ENCODE measurements around the gene ZNF429. TPM values are rescaled to one million over a fixed set of nuclear protein-coding genes. Genes with fewer than 3 reads are reported as not detected.

Gene ZNF429
- total RNA-seq, 1 donor: 4.3 TPM

- DNase-seq (ENCODE audit: low read depth): no peak
- H3K4me3 ChIP-seq (ENCODE audit: low read depth, low read length): no peak overlapping the region
- TF ChIP-seq CTCF (IDR thresholded peaks at IDR 0.05; ENCODE audit: insufficient read depth, low read depth, low read length): no peak
Measured at GRCh38 chr19:21581646-21582240, 76.3 kb downstream of the ZNF429 start.

DNA sequence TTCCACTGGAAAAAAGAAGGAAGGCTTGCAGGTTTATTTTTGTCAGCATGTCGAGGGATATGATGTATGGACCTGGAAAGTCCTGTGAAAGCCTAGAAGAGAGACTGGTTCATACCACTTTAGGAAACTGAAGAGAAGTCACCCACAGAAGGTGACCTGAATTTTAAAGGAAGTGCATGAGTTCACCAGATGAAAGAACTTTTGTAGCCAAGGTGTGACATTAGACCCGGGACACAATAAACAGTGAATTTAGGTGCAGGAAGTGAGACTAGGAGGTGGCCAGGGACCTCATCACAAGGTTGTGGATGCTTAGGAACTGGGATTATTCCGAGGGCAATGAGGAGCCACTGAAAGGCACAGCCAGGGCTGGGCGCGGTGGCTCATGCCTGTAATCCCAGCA lies 79.1 kb downstream of the ZNF429 start:
- no peak for TF ChIP-seq CTCF (IDR thresholded peaks at IDR 0.05; ENCODE audit: insufficient read depth, low read depth, low read length)
- H3K4me3 ChIP-seq (ENCODE audit: low read depth, low read length): no peak overlapping the region
- no peak for DNase-seq (ENCODE audit: low read depth)

- no peak overlapping the region for H3K4me3 ChIP-seq (ENCODE audit: low read depth, low read length)
- DNase-seq (ENCODE audit: low read depth): no peak
- TF ChIP-seq CTCF (IDR thresholded peaks at IDR 0.05; ENCODE audit: insufficient read depth, low read depth, low read length): no peak
Measured at GRCh38 chr19:21585281-21585890, 80.0 kb downstream of the ZNF429 start.

DNA sequence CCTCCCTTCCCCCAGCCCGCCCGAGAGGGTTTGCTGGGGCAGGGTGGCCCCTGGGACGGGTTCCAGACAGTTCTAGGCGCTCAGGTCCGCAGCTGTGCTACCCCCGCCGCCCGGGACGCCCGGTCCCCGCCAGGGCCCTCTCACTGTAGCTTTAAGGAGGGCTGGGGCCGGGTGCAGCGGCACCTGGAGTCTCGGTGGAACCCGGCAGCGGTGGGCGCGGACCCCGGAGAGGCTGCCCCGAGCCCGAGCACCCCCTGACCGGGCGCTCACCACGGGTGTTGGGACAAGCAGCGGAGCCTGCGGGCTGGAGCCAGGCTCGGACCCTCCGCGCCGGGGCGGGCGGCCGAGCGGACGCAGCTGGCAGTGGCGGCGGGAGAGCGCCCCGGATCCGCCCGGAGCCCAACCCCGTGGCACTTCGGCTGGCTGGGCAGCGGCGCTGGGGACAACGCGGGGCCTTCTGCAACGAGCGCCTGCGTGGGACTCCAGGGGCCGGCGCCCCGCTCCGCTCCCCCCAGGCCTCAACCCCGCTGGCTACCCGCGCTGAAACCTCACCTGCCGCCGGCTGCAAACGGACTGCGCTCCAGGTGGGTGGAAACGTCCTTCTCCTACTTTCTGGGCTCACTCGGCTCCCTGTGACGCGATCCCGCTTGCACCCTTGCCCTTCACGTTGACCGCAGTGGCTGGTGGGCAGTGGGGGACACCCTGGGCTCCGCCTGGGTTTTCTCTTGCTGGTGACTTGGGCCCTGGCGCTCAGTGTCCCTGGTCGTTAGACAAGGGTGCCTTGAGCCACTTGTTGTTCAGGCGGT lies 81.1 kb downstream of the ZNF429 start:
- no peak for TF ChIP-seq CTCF (IDR thresholded peaks at IDR 0.05; ENCODE audit: insufficient read depth, low read depth, low read length)
- DNase-seq (ENCODE audit: low read depth): no peak
- peak overlapping the region; percentile 35 for H3K4me3 ChIP-seq (ENCODE audit: low read depth, low read length)

DNA sequence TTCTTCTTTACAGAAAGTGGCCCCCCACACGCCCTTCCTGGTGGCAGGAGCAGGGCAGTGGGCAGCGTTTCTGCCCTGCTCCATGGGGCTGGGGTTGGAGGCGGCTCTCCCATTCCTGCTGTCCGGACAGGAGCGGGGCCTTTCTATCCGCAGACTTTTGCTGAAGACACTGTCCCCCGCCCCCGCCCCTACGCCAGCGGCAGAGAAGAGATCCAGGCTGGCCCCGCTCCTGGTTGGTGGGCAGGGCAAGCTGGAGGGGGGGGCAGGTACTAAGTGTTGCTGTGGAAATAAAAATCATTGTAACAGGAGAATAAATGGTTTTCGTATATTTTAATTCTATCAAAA lies 81.7 kb downstream of the ZNF429 start:
- DNase-seq (ENCODE audit: low read depth): no peak
- TF ChIP-seq CTCF (IDR thresholded peaks at IDR 0.05; ENCODE audit: insufficient read depth, low read depth, low read length): no peak
- H3K4me3 ChIP-seq (ENCODE audit: low read depth, low read length): no peak overlapping the region

DNA sequence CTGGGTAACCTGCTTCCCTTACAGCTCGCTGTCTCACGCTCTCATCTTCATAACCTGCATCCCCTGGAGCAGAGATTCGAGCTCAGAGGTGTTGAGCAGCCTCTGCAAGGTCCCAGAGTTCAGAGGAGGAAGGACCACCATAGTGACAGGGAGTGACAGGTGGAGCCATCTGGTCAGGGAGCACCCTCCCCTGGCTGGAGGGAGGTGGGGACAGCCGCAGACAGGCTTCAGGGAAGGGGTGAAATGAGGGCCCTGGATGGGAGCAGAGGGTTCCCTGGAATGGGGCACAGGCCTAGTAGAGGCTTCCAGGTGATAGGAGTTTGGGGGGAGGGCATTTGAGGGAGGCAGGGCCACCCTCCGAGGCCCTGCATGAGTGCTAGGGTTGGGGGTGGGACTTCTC lies 82.1 kb downstream of the ZNF429 start:
- DNase-seq (ENCODE audit: low read depth): no peak
- H3K4me3 ChIP-seq (ENCODE audit: low read depth, low read length): no peak overlapping the region
- TF ChIP-seq CTCF (IDR thresholded peaks at IDR 0.05; ENCODE audit: insufficient read depth, low read depth, low read length): no peak

Measured in fibroblast of villous mesenchyme (primary cell).